ENCODE results near the gene POLG2. TPM values are rescaled to one million over a fixed set of nuclear protein-coding genes. Genes with fewer than 3 reads are reported as not detected.

POLG2 gene
- total and polyA plus RNA-seq, 10 of the 15 experiments (the other 5 are each of a cell fraction or from before 2014, with no cell fraction given): 10.2 to 27.7 (median 22.2) TPM

DNA sequence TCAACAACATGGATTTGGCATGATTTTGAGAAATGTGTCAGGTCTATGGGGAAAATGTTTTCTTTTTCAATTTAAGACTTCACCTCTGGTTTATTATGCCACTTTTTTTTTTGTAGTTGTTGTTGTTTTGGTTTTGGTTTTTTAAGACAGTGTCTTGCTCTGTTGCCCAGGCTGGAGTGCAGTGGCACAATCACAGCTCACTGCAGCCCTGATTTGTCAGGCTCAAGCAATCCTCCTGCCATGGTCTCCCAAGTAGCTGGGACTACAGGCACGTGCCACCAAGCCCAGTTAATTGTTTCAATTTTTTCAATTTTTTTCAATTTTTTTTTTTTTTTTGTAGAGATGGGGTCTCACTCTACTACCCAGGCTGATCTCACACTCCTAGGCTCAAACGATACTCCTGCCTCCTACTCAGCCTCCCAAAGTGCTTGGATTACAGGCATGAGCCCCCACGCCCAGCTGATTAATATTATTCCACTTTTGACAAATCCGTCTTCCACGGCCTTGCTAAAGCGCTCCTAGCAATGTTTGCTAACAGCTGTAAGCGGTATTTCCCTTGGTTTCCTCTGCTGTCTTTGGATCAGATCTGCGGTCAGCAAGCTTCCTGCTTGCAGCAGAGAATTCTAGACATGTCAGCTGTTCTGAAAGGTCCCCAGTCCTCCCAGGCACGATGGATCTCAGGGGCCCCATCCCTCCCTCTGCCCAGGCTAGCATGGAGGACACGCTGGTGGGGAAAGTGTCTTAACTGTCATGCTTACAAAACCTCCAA lies 54.9 kb downstream of the POLG2 start:
- ChIA-PET SMC1A (ENCODE audit: uncharacterized antibody, unreplicated experiment) (interaction anchor here (1.0 to 1.2 kb wide), 2 partner anchors 10 to 135 kb away, joined by 4 to 5 read pairs; no protein-coding TSS in a partner anchor), POLR2A (interaction anchor here (0.6 kb wide), 1 partner anchor 218 kb away, joined by 4 read pairs; no protein-coding TSS in a partner anchor), RAD21 (ENCODE audit: unreplicated experiment) (no interaction called here), CTCF (interaction anchor here (0.8 to 1.4 kb wide), 4 partner anchors 10 to 49 kb away, joined by 3 to 7 read pairs (median 4); no protein-coding TSS in a partner anchor)
- TF ChIP-seq YBX1 (IDR thresholded peaks at IDR 0.05): no peak
- no peak for TF ChIP-seq NBN (IDR thresholded peaks at IDR 0.05)
- TF ChIP-seq POU2F2 (IDR thresholded peaks at IDR 0.05; ENCODE audit: borderline replicate concordance, low read depth, low read length): no peak
- TF ChIP-seq RUNX3 (IDR thresholded peaks at IDR 0.05; ENCODE audit: low read length): peak; percentile 84
- peak; percentile 52; the same call in 1 of the 2 replicates for TF ChIP-seq CBFB (IDR thresholded peaks at IDR 0.05; ENCODE audit: low read depth)
- peak; percentile 91 for TF ChIP-seq EED (IDR thresholded peaks at IDR 0.05; ENCODE audit: low read depth)
- Histone ChIP-seq H3K27ac (ENCODE audit: control insufficient read depth, insufficient read depth) (no peak overlapping the region), H3K27me3 (replicated peaks in 1 of 2; ENCODE audit: control insufficient read depth in 2 of 2, insufficient read depth in 2 of 2, low read length in 1 of 2) (no peaks in the 10 kb centered on the region), H4K20me1 (ENCODE audit: control insufficient read depth, insufficient read depth) (no peaks in the 10 kb centered on the region), H3K36me3 (ENCODE audit: control insufficient read depth in 2 of 2, insufficient read depth in 2 of 2, low read length in 1 of 2) (no peaks in the 10 kb centered on the region), H3K4me1 (ENCODE audit: control insufficient read depth, insufficient read depth, low read length) (peaks cover 14% of the 10 kb centered on the region), H3K9me3 (replicated peaks; ENCODE audit: control insufficient read depth, insufficient read depth, low read length) (peaks cover 12% of the 10 kb centered on the region; the same call in 2 of the 3 replicates), H3K9ac (ENCODE audit: control insufficient read depth, insufficient read depth, low read length) (no peak overlapping the region), H3K4me3 (no peak overlapping the region), H2AFZ (ENCODE audit: control insufficient read depth, low read depth, low read length) (peak overlapping the region; percentile 59), H3K4me2 (ENCODE audit: control insufficient read depth, insufficient read depth) (peak overlapping the region; percentile 82), H3K79me2 (ENCODE audit: control insufficient read depth, insufficient read depth, low read length) (no peaks in the 10 kb centered on the region)
- DNase-seq (ENCODE audit: low read depth, low spot score) (no peak), FAIRE-seq (no peak), ATAC-seq (peak; percentile 51)
- in situ Hi-C loops (cut with MboI): no loop called here
- WGBS (ENCODE audit: insufficient coverage, insufficient replicate concordance, low lambda C conversion rate, missing lambda C conversion rate): 42% methylated on average over 10 of the region's 10 CpGs
- no TSS peak for BruUV-seq (replicated peaks)
- intact Hi-C loops (cut with micrococcal nuclease; ENCODE audit: unreplicated experiment): no loop called here

GRCh38 chr17:64439956-64440355 lies 56.9 kb downstream of the POLG2 start:
- Histone ChIP-seq H3K9me3 (replicated peaks; ENCODE audit: control insufficient read depth, insufficient read depth, low read length) (peaks cover 12% of the 10 kb centered on the region; the same call in 2 of the 3 replicates), H3K79me2 (ENCODE audit: control insufficient read depth, insufficient read depth, low read length) (no peaks in the 10 kb centered on the region), H3K27me3 (replicated peaks in 1 of 2; ENCODE audit: control insufficient read depth in 2 of 2, insufficient read depth in 2 of 2, low read length in 1 of 2) (no peaks in the 10 kb centered on the region), H3K27ac (ENCODE audit: control insufficient read depth, insufficient read depth) (no peak overlapping the region), H3K4me3 (no peak overlapping the region), H3K4me2 (ENCODE audit: control insufficient read depth, insufficient read depth) (no peak overlapping the region), H4K20me1 (ENCODE audit: control insufficient read depth, insufficient read depth) (no peaks in the 10 kb centered on the region), H2AFZ (ENCODE audit: control insufficient read depth, low read depth, low read length) (no peak overlapping the region), H3K4me1 (ENCODE audit: control insufficient read depth, insufficient read depth, low read length) (peaks cover 14% of the 10 kb centered on the region), H3K9ac (ENCODE audit: control insufficient read depth, insufficient read depth, low read length) (no peak overlapping the region), H3K36me3 (ENCODE audit: control insufficient read depth in 2 of 2, insufficient read depth in 2 of 2, low read length in 1 of 2) (no peaks in the 10 kb centered on the region)
- in situ Hi-C loops (cut with MboI) (no loop called here), intact Hi-C loops (cut with micrococcal nuclease; ENCODE audit: unreplicated experiment) (no loop called here)
- FAIRE-seq (no peak), ATAC-seq (no peak), DNase-seq (ENCODE audit: low read depth, low spot score) (no peak)
- TF ChIP-seq IKZF2 (IDR thresholded peaks at IDR 0.05): no peak
- no peak for TF ChIP-seq STAT3 (IDR thresholded peaks at IDR 0.05; ENCODE audit: low read depth, low read length)
- no peak for TF ChIP-seq SP1 (IDR thresholded peaks at IDR 0.05; ENCODE audit: low read depth, low read length)
- no peak for TF ChIP-seq EGR1 (IDR thresholded peaks at IDR 0.05; ENCODE audit: borderline replicate concordance in 1 of 2, low read depth in 2 of 2, low read length in 2 of 2)
- TF ChIP-seq, protein P1, sequence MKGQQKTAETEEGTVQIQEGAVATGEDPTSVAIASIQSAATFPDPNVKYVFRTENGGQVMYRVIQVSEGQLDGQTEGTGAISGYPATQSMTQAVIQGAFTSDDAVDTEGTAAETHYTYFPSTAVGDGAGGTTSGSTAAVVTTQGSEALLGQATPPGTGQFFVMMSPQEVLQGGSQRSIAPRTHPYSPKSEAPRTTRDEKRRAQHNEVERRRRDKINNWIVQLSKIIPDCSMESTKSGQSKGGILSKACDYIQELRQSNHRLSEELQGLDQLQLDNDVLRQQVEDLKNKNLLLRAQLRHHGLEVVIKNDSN (IDR thresholded peaks at IDR 0.05; ENCODE audit: borderline replicate concordance, extremely low read length, insufficient read depth, low read depth, low read length): no peak
- TF ChIP-seq YBX1 (IDR thresholded peaks at IDR 0.05): no peak
- TF ChIP-seq MXI1 (IDR thresholded peaks at IDR 0.05; ENCODE audit: low read depth, low read length): no peak
- TF ChIP-seq, protein P2, sequence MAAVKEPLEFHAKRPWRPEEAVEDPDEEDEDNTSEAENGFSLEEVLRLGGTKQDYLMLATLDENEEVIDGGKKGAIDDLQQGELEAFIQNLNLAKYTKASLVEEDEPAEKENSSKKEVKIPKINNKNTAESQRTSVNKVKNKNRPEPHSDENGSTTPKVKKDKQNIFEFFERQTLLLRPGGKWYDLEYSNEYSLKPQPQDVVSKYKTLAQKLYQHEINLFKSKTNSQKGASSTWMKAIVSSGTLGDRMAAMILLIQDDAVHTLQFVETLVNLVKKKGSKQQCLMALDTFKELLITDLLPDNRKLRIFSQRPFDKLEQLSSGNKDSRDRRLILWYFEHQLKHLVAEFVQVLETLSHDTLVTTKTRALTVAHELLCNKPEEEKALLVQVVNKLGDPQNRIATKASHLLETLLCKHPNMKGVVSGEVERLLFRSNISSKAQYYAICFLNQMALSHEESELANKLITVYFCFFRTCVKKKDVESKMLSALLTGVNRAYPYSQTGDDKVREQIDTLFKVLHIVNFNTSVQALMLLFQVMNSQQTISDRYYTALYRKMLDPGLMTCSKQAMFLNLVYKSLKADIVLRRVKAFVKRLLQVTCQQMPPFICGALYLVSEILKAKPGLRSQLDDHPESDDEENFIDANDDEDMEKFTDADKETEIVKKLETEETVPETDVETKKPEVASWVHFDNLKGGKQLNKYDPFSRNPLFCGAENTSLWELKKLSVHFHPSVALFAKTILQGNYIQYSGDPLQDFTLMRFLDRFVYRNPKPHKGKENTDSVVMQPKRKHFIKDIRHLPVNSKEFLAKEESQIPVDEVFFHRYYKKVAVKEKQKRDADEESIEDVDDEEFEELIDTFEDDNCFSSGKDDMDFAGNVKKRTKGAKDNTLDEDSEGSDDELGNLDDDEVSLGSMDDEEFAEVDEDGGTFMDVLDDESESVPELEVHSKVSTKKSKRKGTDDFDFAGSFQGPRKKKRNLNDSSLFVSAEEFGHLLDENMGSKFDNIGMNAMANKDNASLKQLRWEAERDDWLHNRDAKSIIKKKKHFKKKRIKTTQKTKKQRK (IDR thresholded peaks at IDR 0.05; ENCODE audit: low read depth, low read length): no peak
- 100% methylated on average over 1 of the region's 2 CpGs for WGBS (ENCODE audit: insufficient coverage, insufficient replicate concordance, low lambda C conversion rate, missing lambda C conversion rate)
- RAD21 ChIA-PET (ENCODE audit: unreplicated experiment): interaction anchor here (1.2 kb wide), 1 partner anchor 13 kb away, joined by 5 read pairs; no protein-coding TSS in a partner anchor
- CTCF ChIA-PET: interaction anchor here (1.3 kb wide), 1 partner anchor 51 kb away, joined by 4 read pairs; no protein-coding TSS in a partner anchor
- SMC1A ChIA-PET (ENCODE audit: uncharacterized antibody, unreplicated experiment): no interaction called here
- no TSS peak for BruUV-seq (replicated peaks)
- POLR2A ChIA-PET: interaction anchor here (0.6 to 0.7 kb wide), 2 partner anchors 201 to 546 kb away, joined by 3 to 4 read pairs; no protein-coding TSS in a partner anchor

Data from GM12878 (cell line).